Measurements from ENCODE around the gene NPPC.
"Not testable (repeated sequence)": the region's sequence is repeated elsewhere in the genome, so short reads cannot be mapped to it uniquely, and the experiment has no call there.

The NPPC gene, protein sequence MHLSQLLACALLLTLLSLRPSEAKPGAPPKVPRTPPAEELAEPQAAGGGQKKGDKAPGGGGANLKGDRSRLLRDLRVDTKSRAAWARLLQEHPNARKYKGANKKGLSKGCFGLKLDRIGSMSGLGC

DNA sequence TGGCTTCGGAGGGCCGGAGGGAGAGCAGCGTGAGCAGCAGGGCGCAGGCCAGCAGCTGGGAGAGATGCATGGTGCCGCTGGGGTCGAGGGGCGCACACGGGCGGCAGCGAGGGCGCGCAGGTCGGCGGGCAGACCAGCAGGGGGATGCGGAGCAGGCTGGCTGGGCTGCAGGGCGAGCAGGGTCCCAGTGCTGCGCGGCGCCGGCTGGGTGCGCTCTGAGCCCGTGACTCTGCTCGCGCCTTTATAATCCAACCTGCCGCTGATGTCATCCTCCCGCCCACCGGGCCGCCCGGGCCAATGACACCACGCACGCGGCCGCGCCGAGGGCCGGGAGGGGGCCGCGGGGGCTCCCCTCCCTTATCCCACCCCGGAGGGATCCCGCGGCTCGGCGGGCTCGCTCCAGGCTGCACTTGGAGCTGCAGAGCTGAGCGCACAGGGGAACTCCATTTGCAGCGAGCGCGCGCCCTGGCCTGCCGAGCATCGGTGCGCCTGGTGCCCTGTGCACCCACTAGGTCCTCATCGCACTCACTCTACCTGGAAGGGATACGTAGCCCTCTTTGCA, at the start of gene NPPC:
Gene NPPC (minus strand): TSS at position 217 of the 562 bp plus-strand sequence. CDS start 147 bp downstream, at position 70.
- DNase-seq (ENCODE audit: low read depth): peak; percentile 57

GRCh38 chr2:231975001-231975400, 48.8 kb upstream of the NPPC start:
- DNase-seq (ENCODE audit: low read depth): no peak

- no peak for DNase-seq (ENCODE audit: low read depth)
These were observed 44.3 kb upstream of the NPPC start for GRCh38 chr2:231970461-231970860.

DNA sequence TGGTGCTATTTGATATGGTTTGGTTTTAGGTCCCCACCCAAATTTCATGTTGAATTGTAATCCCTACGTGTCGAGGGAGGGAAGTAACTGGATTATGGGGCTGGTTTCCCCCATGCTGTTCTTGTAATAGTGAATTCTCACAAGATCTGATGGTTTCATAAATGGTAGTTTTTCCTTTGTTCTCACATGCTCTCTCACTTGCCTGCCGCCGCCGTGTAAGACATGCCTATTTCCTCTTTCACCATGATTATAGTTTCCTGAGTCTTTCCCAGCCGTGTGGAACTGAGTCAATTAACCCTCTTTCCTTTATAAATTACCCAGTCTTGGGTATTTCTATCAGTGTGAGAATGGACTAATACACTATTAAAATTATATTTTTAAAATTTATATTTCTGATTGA, 42.6 kb upstream of the NPPC start:
- DNase-seq (ENCODE audit: low read depth): no peak

GRCh38 chr2:231966886-231967285, 40.7 kb upstream of the NPPC start:
- DNase-seq (ENCODE audit: low read depth): no peak

DNA sequence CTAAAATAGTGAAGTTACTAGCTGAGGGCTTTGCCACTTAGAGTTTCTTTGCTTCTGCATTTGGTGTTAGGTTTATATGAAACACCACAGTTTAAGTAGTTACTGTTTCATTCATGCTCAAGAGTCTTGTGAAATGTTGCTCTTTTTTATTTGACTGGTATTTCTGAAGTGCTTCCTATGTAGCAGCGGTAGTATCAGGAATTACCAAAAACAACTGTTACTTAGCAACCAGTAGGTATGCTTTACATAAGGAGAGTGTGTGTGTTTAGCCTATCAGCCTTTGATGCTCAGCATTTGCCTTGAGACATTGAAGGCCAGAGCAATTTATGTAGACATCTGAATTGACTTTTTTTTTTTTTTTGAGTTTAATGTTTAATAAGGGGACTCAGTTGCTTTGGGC, 38.9 kb upstream of the NPPC start:
- DNase-seq (ENCODE audit: low read depth): peak; percentile 11

DNA sequence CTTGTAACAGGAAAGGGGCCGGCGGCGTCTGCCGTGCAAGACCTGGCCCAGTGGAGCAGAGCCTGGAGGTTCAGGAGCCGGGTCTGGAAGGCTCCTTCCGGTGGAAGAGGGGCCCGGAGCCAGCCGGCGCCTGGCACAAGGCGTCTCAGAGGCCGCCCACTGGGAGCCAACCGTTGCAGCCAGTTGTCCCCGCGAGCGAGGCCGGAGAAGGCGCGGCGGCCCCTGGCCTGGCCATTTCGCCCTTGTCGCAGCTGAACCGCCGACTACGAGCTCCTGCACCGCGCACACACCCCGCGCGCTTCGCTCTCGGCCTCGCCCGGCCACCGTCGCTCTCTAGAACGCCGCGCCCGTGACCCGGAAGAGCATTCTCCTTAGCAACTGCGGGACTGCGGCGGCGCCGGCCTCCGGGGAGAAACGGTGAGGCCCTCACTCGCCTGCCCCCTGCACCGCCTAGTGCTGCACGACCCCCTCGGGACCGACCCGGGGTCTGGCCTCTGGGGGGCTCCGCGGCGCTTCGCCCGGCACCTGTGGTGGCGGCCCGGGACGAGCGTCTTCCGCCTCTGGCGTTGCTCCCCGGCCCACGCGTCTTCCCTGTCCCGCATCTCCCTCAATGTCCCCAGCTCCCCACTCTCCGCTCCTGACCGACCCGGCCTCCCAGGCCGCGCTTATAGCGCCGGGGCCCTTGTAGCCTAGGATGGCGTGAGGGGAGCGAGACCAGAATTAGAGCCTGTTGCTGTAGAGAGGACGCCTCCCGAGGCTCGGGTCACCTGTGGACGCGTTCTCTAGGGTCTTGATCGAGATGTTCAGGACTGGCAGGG, 35.4 kb upstream of the NPPC start, which contains the start of gene DIS3L2:
Gene DIS3L2 (plus strand): TSS at position 365 of the 818 bp plus-strand sequence. CDS start 53,215 bp downstream, outside the sequence.
- DNase-seq (ENCODE audit: low read depth): peak; percentile 88

GRCh38 chr2:231960810-231961348, 34.7 kb upstream of the NPPC start:
- DNase-seq (ENCODE audit: low read depth): no peak

- no peak for DNase-seq (ENCODE audit: low read depth)
These were observed 31.9 kb upstream of the NPPC start for GRCh38 chr2:231957913-231958763.

DNA sequence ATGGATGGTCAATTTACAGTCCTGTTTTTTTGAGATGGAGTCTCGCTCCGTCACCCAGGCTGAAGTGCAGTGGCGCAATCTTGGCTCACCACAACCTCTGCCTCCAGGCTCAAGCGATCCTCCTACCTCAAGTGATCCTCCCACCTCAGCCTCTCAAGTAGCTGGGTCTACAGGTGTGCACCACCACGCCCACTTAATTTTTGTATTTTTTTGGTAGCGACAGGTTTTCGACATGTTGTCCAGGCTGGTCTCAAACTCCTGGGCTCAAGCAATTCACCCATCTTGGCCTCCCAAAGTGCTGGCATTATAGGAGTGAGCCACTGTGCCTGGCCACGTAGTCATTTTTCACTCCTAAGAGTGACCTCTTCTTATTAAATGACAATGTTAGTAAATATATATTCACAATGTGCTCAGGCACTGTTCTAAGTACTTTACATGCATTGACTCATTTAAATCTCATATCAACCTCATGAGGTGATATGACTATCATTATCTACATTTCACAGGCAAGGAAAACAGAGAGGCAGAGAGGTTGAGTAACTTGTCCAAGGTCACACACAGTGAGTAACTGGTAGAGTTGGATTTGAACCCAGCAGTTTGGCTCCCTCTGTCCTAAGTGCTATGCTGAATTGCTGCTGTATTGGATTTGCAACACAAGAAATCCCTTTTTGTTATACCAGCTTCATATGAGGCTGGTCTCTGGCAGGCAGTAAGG, 29.7 kb upstream of the NPPC start:
- peak; percentile 47 for DNase-seq (ENCODE audit: low read depth)

GRCh38 chr2:231951452-231952035, 25.3 kb upstream of the NPPC start:
- no peak for DNase-seq (ENCODE audit: low read depth)

DNA sequence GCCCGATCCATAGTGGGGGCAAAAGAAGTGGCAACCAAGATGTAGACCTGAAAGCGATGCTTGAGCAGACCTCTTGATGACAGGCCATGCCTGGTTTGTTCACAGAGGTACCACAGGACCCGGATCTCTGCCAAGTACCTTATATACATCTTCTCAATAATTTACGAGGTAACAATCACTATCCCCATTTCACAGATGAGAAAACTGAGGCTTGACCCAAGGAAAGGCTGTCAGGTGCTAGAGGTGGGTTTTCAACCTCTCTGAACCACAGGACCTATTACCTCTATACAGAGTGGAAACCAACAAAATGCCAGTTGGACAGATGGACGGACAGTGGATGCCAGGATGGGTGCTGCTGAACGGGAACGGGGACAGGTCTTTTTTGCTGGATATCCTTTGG, 21.5 kb upstream of the NPPC start:
- no peak for DNase-seq (ENCODE audit: low read depth)

DNA sequence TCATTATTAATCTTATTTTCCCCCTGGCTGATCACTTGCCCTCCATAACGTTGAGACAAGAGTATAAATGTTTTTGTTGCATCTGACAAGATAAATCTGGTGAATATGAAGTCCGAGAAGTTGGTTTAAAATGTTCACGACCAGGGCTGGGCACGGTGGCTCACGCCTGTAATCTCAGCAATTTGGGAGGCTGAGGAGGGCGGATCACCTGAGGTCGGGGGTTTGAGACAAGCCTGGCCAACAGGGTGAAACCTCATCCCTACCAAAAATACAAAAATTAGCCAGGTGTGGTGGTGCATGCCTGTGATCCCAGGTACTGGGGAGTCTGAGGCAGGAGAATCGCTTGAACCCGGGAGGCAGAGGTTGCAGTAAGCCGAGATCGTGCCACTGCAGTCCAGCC, 20.9 kb upstream of the NPPC start:
- DNase-seq (ENCODE audit: low read depth): not testable (repeated sequence)

- DNase-seq (ENCODE audit: low read depth): no peak
These were observed 20.1 kb upstream of the NPPC start for GRCh38 chr2:231946241-231946814.

GRCh38 chr2:231942180-231942579, 16.0 kb upstream of the NPPC start:
- no peak for DNase-seq (ENCODE audit: low read depth)

GRCh38 chr2:231941673-231942072, 15.5 kb upstream of the NPPC start:
- no peak for DNase-seq (ENCODE audit: low read depth)

DNA sequence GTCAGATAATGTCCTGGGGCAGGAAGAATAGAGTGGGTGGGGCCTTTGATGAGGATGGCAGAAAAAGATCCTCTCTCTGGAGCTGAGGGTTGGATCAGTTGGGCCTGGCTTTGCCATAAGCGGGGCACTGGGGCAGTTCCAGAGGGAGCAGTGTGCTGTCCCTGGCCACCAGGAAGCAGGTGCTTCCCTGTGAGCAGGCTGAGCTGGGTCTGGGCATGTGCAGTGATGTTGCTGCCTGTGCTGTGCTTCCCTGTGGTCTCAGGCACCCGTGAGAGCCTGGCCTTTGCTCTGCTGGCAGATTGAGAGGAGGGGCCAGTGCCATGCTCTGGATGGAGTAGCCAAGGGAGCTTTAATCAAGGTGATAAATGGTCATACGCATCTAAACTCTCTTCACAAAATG, 14.6 kb upstream of the NPPC start:
- DNase-seq (ENCODE audit: low read depth): no peak

- DNase-seq (ENCODE audit: low read depth): no peak
These were observed 12.8 kb upstream of the NPPC start for GRCh38 chr2:231939022-231939421.

DNA sequence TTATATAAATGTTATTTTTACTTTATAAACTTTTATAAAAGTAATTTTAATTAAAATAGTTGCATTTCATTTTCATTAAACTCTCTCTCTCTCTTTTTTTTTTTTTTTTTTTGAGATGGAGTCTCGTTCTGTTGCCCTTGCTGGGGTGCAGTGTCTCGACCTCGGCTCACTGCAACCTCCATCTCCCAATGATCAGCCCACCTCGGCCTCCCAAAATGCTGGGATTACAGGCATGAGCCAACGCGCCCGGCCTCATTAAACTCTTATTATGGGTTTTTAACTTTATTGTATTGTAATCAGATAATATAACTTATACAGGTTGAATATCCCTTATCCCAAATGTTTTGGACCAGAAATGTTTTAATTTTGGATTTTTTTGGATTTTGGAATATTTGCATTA, 10.9 kb upstream of the NPPC start:
- no peak for DNase-seq (ENCODE audit: low read depth)

GRCh38 chr2:231936491-231936890, 10.3 kb upstream of the NPPC start:
- DNase-seq (ENCODE audit: low read depth): no peak

- DNase-seq (ENCODE audit: low read depth): no peak
These were observed 9.6 kb upstream of the NPPC start for GRCh38 chr2:231935815-231936214.

Measured in iris pigment epithelial cell (primary cell).